Mucosa of descending colon (tissue), 3 donors: ENCODE results near the gene KLHL36. TPM values are rescaled to one million over a fixed set of nuclear protein-coding genes. Genes with fewer than 3 reads are reported as not detected.
A peak's percentile ranks its signal among the peaks of the same experiment; 100 is the strongest.
"Not testable (repeated sequence)": the region's sequence is repeated elsewhere in the genome, so short reads cannot be mapped to it uniquely, and the experiment has no call there.

Source experiments
- ATAC-seq: fragments of 200-7000 bp; cut with Tn5 transposase; one replicate; pipeline ENCODE4 v1.9.1; 2020; ENCODE audit warnings: mild to moderate bottlenecking, moderate library complexity
- DNase-seq, 3 donors: peaks; one replicate each; pipeline ENCODE4 v3.0.0-alpha.2; 2020
- H3K36me3 ChIP-seq: fragments of 200-600 bp; one replicate; pipeline ENCODE4 v1.8.0; 2021; ENCODE audit warnings: low read depth, mild to moderate bottlenecking
- H3K4me1 ChIP-seq: fragments of 200-600 bp; one replicate; pipeline ENCODE4 v1.8.0; 2021; ENCODE audit warnings: low read depth, mild to moderate bottlenecking
- H3K4me3 ChIP-seq: fragments of 200-600 bp; one replicate; pipeline ENCODE4 v1.8.0; 2021; ENCODE audit warnings: mild to moderate bottlenecking
- H3K9me3 ChIP-seq: fragments of 200-600 bp; one replicate; pipeline ENCODE4 v1.8.0; 2021; ENCODE audit warnings: mild to moderate bottlenecking
- CTCF ChIP-seq: fragments of 200-600 bp; IDR thresholded peaks from one replicate; pipeline ENCODE4 v1.8.0; 2022; ENCODE audit warnings: antibody characterized with exemption, mild to moderate bottlenecking
- intact Hi-C, 2 donors: fragments of 100-400 bp; cut with DNase I in 1 of 2; cut with micrococcal nuclease in 1 of 2; formaldehyde crosslinking; loops; one replicate each; pipeline versions ENCODE4 v1.11.0 to v1.11.1; 2022; cut with DNase I, micrococcal nuclease
- total RNA-seq, 3 donors: library from RNA; stranded (reverse); fragmentation: NEBNext Ultra II Directional in 2 of 3; extraction: Animal tissue kit (Norgen Biotek cat#: 25700) in 2 of 3; gene quantifications; one replicate each; pipeline versions ENCODE4 v1.2.1 to v1.2.4, GENCODE V29; 2021 to 2023
- donor health status: DM: no; HTN: no; CAD: no; lungs with moderate emphysema.
- donor health status: DM: no; HTN: no; CAD: no.
- donor health status: DM: no; HTN: yes; CAD: no.

Gene KLHL36
- total RNA-seq, 3 donors from 2014 or later: 47.5 to 60.3 (median 59.2) TPM

GRCh38 chr16:84617041-84617790 lies 31.1 kb upstream of the KLHL36 start:
- Histone ChIP-seq H3K4me1 (peaks cover 13% of the 10 kb centered on the region), H3K36me3 (no peaks in the 10 kb centered on the region), H3K9me3 (no peaks in the 10 kb centered on the region), H3K4me3 (peak overlapping the region; percentile 63)
- ATAC-seq (peak; percentile 58), DNase-seq (peak; percentile 44 to 80 (median 74))
- intact Hi-C loops: no loop called here
- TF ChIP-seq CTCF: no peak

DNA sequence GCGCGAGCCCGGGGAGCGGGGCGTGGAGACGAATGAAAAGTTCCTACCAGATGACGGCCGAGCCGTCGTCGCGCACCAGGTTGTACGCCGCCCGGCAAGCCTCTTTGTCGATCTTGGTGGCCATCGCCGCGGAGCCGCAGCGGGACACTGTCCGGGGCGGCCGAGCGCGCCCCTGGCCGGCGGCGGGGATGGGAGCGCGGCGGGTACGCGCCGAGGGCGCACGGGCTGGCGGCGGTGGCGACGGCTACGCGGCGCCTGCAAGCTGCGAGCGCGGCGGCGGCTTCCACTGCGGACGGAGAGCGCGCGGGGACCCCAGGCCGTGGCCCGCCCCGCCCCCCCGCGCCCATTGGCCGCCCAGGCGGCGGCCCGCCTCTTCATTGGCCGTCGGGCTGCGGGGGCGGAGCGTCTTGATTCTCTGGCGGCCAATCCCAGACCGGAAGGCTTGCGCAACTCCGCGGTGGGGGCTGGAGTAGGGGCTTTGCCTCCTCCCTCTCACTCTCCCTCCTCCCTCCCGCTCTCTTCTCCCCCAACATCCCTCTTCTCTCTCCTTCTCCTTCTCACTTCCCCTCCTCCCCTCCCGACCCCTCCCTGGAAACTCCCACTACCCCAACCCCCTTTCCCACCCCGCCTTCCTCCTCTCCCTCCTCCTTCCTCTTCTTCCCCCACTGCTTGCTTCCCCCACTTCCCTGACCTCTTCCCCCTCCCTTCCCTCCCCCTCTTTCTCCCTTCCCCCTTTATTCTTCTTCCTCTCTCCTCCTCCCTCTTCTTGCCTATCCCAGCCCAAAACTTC lies 30.3 kb upstream of the KLHL36 start, which contains the start of gene COTL1:
Gene COTL1 (minus strand): TSS at position 288 of the 790 bp plus-strand sequence. CDS start 164 bp downstream, at position 124.
- ATAC-seq (peak; percentile 90), DNase-seq (peak; percentile 97 to 98 (median 97))
- intact Hi-C loops: no loop called here
- Histone ChIP-seq H3K4me1 (peaks cover 13% of the 10 kb centered on the region), H3K4me3 (peak within 1 kb of the TSS; percentile 63), H3K36me3 (no peaks in the 10 kb centered on the region), H3K9me3 (no peaks in the 10 kb centered on the region)
- no peak for TF ChIP-seq CTCF

DNA sequence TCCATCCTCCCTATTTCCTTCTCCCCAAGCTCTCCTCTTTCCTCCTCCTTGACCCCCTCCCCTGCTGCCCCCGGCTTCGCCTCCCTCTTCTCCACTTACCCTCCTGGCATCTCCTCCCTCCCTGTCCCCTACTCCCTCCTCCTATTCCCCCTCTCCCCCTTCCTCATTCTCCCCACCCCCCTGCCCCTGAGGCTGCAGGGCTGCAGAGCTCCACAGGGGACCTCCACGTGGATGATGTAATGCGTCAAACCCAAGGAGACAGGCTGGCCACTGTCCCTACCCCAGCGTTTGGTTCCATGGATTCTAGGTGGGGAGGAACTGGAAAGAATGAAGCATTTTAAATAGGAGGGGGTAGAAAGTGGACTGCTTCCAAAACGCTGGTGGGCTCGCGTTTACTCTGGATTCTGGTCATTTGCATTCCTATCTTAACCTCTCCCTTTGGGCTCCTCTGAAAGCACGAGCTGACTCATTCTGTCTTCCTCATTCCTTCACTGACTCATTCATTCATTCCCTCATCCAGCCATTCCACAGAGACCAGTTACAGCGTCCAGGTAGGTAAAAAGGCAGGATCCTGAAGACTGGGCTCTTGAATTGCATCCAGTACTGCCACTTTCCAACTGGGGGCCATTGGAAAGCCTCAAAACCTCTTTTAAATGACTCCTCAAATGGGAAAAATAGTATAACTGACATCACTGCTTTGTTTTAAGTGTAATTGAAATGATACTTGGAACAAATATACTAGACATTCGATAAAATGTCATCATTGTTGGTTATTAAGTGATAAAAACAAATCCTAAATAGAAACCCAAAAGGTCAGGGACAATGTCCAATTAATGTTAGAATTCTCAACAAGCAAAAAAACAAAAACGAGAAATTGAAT lies 29.5 kb upstream of the KLHL36 start:
- ATAC-seq: peak; percentile 39
- no peak for TF ChIP-seq CTCF
- intact Hi-C loops: no loop called here
- no peak for DNase-seq
- Histone ChIP-seq H3K4me1 (peaks cover 13% of the 10 kb centered on the region), H3K9me3 (no peaks in the 10 kb centered on the region), H3K36me3 (no peaks in the 10 kb centered on the region), H3K4me3 (no peak overlapping the region)

DNA sequence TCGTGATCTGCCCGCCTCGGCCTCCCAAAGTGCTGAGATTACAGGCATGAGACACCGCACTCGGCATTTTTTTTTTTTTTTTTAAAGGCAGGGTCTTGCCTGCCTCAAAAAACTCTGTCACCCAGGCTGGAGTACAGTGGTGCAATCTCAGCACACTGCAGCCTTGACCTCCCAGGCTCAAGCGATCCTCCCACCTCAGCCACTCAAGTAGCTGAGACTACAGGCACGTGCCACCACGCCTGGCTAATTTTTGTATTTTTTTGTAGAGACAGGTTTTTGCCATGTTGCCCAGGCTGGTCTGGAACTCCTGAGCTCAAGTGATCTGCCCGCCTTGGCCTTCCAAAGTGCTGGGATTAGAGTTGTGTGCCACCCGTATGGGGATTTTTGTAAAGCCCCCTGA lies 27.4 kb upstream of the KLHL36 start:
- H3K4me3 ChIP-seq, H3K9me3 ChIP-seq, ATAC-seq, H3K36me3 ChIP-seq, DNase-seq: not testable (repeated sequence)
- H3K4me1 ChIP-seq: peaks cover 13% of the 10 kb centered on the region
- intact Hi-C loops: loop anchor here (5.0 to 10.0 kb wide), 2 partner anchors 104 to 109 kb away; no protein-coding TSS in a partner anchor

DNA sequence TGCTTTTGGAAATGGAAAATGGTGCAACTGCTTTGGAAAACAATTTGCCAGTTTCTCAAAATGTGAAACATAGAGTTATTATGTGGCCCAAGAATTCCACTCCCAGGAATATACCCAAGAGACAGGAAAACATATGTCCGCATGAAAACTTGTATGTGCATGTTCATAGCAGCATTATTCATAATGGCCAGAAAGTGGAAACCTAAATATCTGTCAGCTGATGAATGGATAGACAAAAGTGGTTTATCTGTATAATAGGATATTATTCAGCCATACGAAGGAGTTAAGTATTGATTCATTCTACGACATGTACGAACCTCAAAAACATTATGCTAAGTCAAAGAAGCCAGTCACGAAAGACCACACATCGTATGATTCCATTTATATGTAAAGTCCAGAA lies 22.8 kb upstream of the KLHL36 start:
- Histone ChIP-seq H3K36me3 (no peaks in the 10 kb centered on the region), H3K4me3 (no peak overlapping the region), H3K9me3 (no peaks in the 10 kb centered on the region), H3K4me1 (peaks cover 7% of the 10 kb centered on the region)
- no peak for ATAC-seq
- intact Hi-C loops: loop anchor here (5.0 to 10.0 kb wide), 2 partner anchors 99 to 103 kb away; no protein-coding TSS in a partner anchor
- TF ChIP-seq CTCF: no peak
- no peak for DNase-seq
